ENCODE results near the gene CPXM2.

The CPXM2 gene

GRCh38 chr10:123903621-123904020 is 12.0 kb upstream of the CPXM2 start:
- no peak for DNase-seq

- no peak for DNase-seq
Observed at GRCh38 chr10:123901621-123902020, 10.0 kb upstream of the CPXM2 start.

- no peak for DNase-seq
Observed at GRCh38 chr10:123897146-123897545, 5.5 kb upstream of the CPXM2 start.

- DNase-seq: no peak
Observed at GRCh38 chr10:123896246-123896927, 4.8 kb upstream of the CPXM2 start.

GRCh38 chr10:123893651-123894050 is 2.0 kb upstream of the CPXM2 start:
- DNase-seq: no peak

- no peak for DNase-seq
Observed at GRCh38 chr10:123890756-123891143, 857 bp downstream of the CPXM2 start.

GRCh38 chr10:123890226-123890625 is 1.4 kb downstream of the CPXM2 start:
- no peak for DNase-seq

GRCh38 chr10:123889821-123890220 is 1.8 kb downstream of the CPXM2 start:
- DNase-seq: no peak

GRCh38 chr10:123888751-123889150 is 2.9 kb downstream of the CPXM2 start:
- no peak for DNase-seq

- no peak for DNase-seq
Observed at GRCh38 chr10:123888256-123888655, 3.4 kb downstream of the CPXM2 start.

GRCh38 chr10:123886292-123886691 is 5.3 kb downstream of the CPXM2 start:
- DNase-seq: no peak

- DNase-seq: no peak
Observed at GRCh38 chr10:123885406-123886170, 6.0 kb downstream of the CPXM2 start.

- no peak for DNase-seq
Observed at GRCh38 chr10:123884907-123885381, 6.7 kb downstream of the CPXM2 start.

GRCh38 chr10:123884351-123884906 is 7.2 kb downstream of the CPXM2 start:
- no peak for DNase-seq

GRCh38 chr10:123883673-123884320 is 7.8 kb downstream of the CPXM2 start:
- DNase-seq: no peak

GRCh38 chr10:123882681-123883445 is 8.7 kb downstream of the CPXM2 start:
- DNase-seq: no peak

- DNase-seq: no peak
Observed at GRCh38 chr10:123882177-123882576, 9.4 kb downstream of the CPXM2 start.

- no peak for DNase-seq
Observed at GRCh38 chr10:123879606-123880257, 11.9 kb downstream of the CPXM2 start.

GRCh38 chr10:123878666-123879303 is 12.8 kb downstream of the CPXM2 start:
- DNase-seq: no peak

- no peak for DNase-seq
Observed at GRCh38 chr10:123870260-123870659, 21.3 kb downstream of the CPXM2 start.

GRCh38 chr10:123869020-123869414 is 22.6 kb downstream of the CPXM2 start:
- no peak for DNase-seq

Measured in RPMI8226 (cell line).